GM12878 (cell line): ENCODE measurements around the gene EPM2AIP1. TPM values are rescaled to one million over a fixed set of nuclear protein-coding genes. Genes with fewer than 3 reads are reported as not detected.

Experiments used
- ATAC-seq: fragments of 200-7000 bp; cut with Tn5 transposase; 3 replicates; pipeline ENCODE4 v1.9.1; 2020; ENCODE audit warnings: mild to moderate bottlenecking, moderate library complexity
- BruUV-seq: library from RNA; stranded (reverse); fragments of 400-500 nt; replicated peaks from 2 replicates; lab custom pipeline; 2021; lab: Mats Ljungman, UMichigan
- CTCF ChIA-PET: fragments of 300-600 bp; sonication (Branson Sonifier 250); formaldehyde crosslinking; extraction: SDS; loops from one replicate; lab custom pipeline; 2021; ENCODE audit warnings: inconsistent platforms; lab: Yijun Ruan, JAX
- POLR2A ChIA-PET: fragments of 350-600 bp; formaldehyde crosslinking; extraction: SDS; loops from one replicate; lab custom pipeline; 2021; ENCODE audit warnings: inconsistent platforms; lab: Charles Lee
- RAD21 ChIA-PET: fragments of 300-600 bp; sonication (Branson Sonifier 250); formaldehyde crosslinking; loops from one replicate; lab custom pipeline; 2023; ENCODE audit warnings: antibody characterized with exemption; ENCODE audit not compliant: unreplicated experiment; lab: Charles Lee
- SMC1A ChIA-PET: fragments of 300-600 bp; sonication (Branson Sonifier 250); formaldehyde crosslinking; loops from one replicate; lab custom pipeline; 2023; ENCODE audit not compliant: unreplicated experiment, uncharacterized antibody; lab: Charles Lee
- DNase-seq: peaks from one replicate; pipeline ENCODE4 v3.0.0-alpha.2; 2011; ENCODE audit warnings: low read depth, low spot score
- FAIRE-seq: peaks from 3 replicates; lab custom pipeline; 2011; peaks lifted over from hg19 to GRCh38; lab: Jason Lieb, UNC
- H2AFZ ChIP-seq: 2 replicates; pipeline ENCODE4 v1.6.0; 2011; ENCODE audit warnings: low read depth, low read length, control low read depth; ENCODE audit not compliant: control insufficient read depth
- H3K27ac ChIP-seq: 2 replicates; pipeline ENCODE4 v1.5.1; 2011; ENCODE audit warnings: control low read depth; ENCODE audit not compliant: control insufficient read depth, insufficient read depth
- H3K27me3 ChIP-seq, 2 experiments: replicated peaks in 1 of 2; 2 replicates each; pipeline versions ENCODE4 v1.6.0 to v1.6.1; 2011; ENCODE audit warnings: low read length in 1 of 2; ENCODE audit not compliant: control insufficient read depth in 2 of 2, insufficient read depth in 2 of 2
- H3K36me3 ChIP-seq, 2 experiments: 2 replicates each; pipeline ENCODE4 v1.5.1; 2011; ENCODE audit warnings: low read length in 1 of 2; ENCODE audit not compliant: control insufficient read depth in 2 of 2, insufficient read depth in 2 of 2
- H3K4me1 ChIP-seq: 2 replicates; pipeline ENCODE4 v1.6.1; 2011; ENCODE audit warnings: mild to moderate bottlenecking, low read length, moderate library complexity, mixed read lengths; ENCODE audit not compliant: control insufficient read depth, insufficient read depth
- H3K4me2 ChIP-seq: 2 replicates; pipeline ENCODE4 v1.6.0; 2011; ENCODE audit warnings: control low read depth; ENCODE audit not compliant: control insufficient read depth, insufficient read depth
- H3K4me3 ChIP-seq: fragments of 200-600 bp; sonication (generic); 2 replicates; pipeline ENCODE4 v1.5.1; 2016
- H3K79me2 ChIP-seq: 2 replicates; pipeline ENCODE4 v1.6.0; 2011; ENCODE audit warnings: low read length; ENCODE audit not compliant: control insufficient read depth, insufficient read depth
- H3K9ac ChIP-seq: 2 replicates; pipeline ENCODE4 v1.8.0; 2011; ENCODE audit warnings: low read length, control low read depth, mixed read lengths; ENCODE audit not compliant: control insufficient read depth, insufficient read depth
- H3K9me3 ChIP-seq: replicated peaks from 3 replicates; pipeline ENCODE4 v1.5.1; 2011; ENCODE audit warnings: mild to moderate bottlenecking, low read length; ENCODE audit not compliant: control insufficient read depth, insufficient read depth
- H4K20me1 ChIP-seq: 2 replicates; pipeline ENCODE4 v1.6.0; 2011; ENCODE audit not compliant: control insufficient read depth, insufficient read depth
- CTCF ChIP-seq, 3 experiments: IDR thresholded peaks in 2 of 3; conservative IDR thresholded peaks in 1 of 3; 2 replicates each; pipeline ENCODE4 v1.5.1; 2011; ENCODE audit warnings: low read depth in 3 of 3, low read length in 3 of 3, mild to moderate bottlenecking in 3 of 3, control low read depth in 2 of 3, moderate library complexity in 2 of 3, inconsistent platforms in 1 of 3, mixed read lengths in 1 of 3; ENCODE audit not compliant: control insufficient read depth in 2 of 3, insufficient read depth in 1 of 3; ENCODE audit errors: extremely low read depth in 1 of 3
- IKZF1 ChIP-seq: fragments of 450-650 bp; conservative IDR thresholded peaks from 2 replicates; pipeline ENCODE4 v1.6.1; 2017; ENCODE audit warnings: antibody characterized with exemption, mild to moderate bottlenecking
- KAT2A ChIP-seq: conservative IDR thresholded peaks from 2 replicates; pipeline ENCODE4 v1.6.1; 2011; ENCODE audit warnings: low read depth, low read length; ENCODE audit not compliant: control insufficient read depth
- NFYB ChIP-seq: IDR thresholded peaks from 2 replicates; pipeline ENCODE4 v1.6.1; 2011; ENCODE audit warnings: low read depth, mild to moderate bottlenecking, low read length, improper control_type of control experiment, moderate library complexity; ENCODE audit not compliant: insufficient read depth
- TCF12 ChIP-seq: IDR thresholded peaks from 2 replicates; pipeline ENCODE4 v1.6.1; 2011; ENCODE audit warnings: low read depth, mild to moderate bottlenecking, low read length
- WGBS: methylation state at CpG from one replicate; pipeline ENCODE4 v1.1.6; 2016; ENCODE audit warnings: low lambda C conversion rate; ENCODE audit not compliant: insufficient replicate concordance, insufficient coverage; ENCODE audit errors: missing lambda C conversion rate; 5-methylcytosine and 5-hydroxymethylcytosine counted together
- in situ Hi-C: fragments of 300-500 bp; cut with MboI; formaldehyde crosslinking; loops from 9 replicates; pipeline ENCODE4 v1.14.3; 2018; ENCODE audit warnings: mixed read lengths
- intact Hi-C: fragments of 100-400 bp; cut with micrococcal nuclease; formaldehyde crosslinking; loops from one replicate; pipeline ENCODE4 v1.14.2; 2022; ENCODE audit not compliant: unreplicated experiment
- polyA plus RNA-seq, 11 experiments: library from polyadenylated mRNA; depleted of rRNA in 4 of 11; unstranded in 6 of 11; stranded (reverse) in 5 of 11; fragments of >200 nt; fragmentation: Nextera tagmentation in 4 of 11; fragmentation: Illumina TruSeq in 1 of 11; extraction: Ambion mirVana in 4 of 11; extraction: Trizol in 1 of 11; gene quantifications; 1 replicate in 1 of 11; 2 replicates in 10 of 11; pipeline versions ENCODE4 v1.2.1 to v1.2.3, GENCODE V29; 2011 to 2016; ENCODE audit warnings: inconsistent platforms in 2 of 11, missing spikeins in 2 of 11, low read depth in 1 of 11
- total RNA-seq, 4 experiments: library from RNA; depleted of rRNA in 3 of 4; stranded (reverse); fragments of >200 nt in 3 of 4; fragmentation: Illumina TruSeq in 1 of 4; extraction: Trizol in 1 of 4; gene quantifications; 2 replicates each; pipeline versions ENCODE4 v1.2.1 to v1.2.3, GENCODE V29; 2013 to 2021

Gene EPM2AIP1
- total and polyA plus RNA-seq, 10 of the 15 experiments (the other 5 are each of a cell fraction or from before 2014, with no cell fraction given): 5.5 to 31.9 (median 21.8) TPM

GRCh38 chr3:36957063-36957462 is 35.9 kb downstream of the EPM2AIP1 start:
- no peak overlapping the region for H2AFZ ChIP-seq
- in situ Hi-C loops: loop anchor here (5.0 kb wide), 1 partner anchor 230 kb away; no protein-coding TSS in a partner anchor
- H3K4me1 ChIP-seq: no peaks in the 10 kb centered on the region
- H3K4me2 ChIP-seq: no peak overlapping the region
- ChIA-PET POLR2A (interaction anchor here (0.6 to 0.9 kb wide), 2 partner anchors 49 to 52 kb away, joined by 3 read pairs; no protein-coding TSS in a partner anchor), CTCF (interaction anchor here (0.7 to 5.4 kb wide), 21 partner anchors 9 to 261 kb away, joined by 3 to 116 read pairs (median 18); no protein-coding TSS in a partner anchor)
- peak; percentile 22; the same call in 1 of the 3 replicates for ATAC-seq
- H3K36me3 ChIP-seq: no peaks in the 10 kb centered on the region
- no peak overlapping the region for H3K27ac ChIP-seq
- H3K9me3 ChIP-seq: no peaks in the 10 kb centered on the region
- no peak for DNase-seq
- WGBS: 88% methylated on average over 1 of the region's 1 CpG
- H3K27me3 ChIP-seq: no peaks in the 10 kb centered on the region
- no peaks in the 10 kb centered on the region for H3K79me2 ChIP-seq
- TF ChIP-seq TCF12 (no peak), KAT2A (no peak), IKZF1 (no peak), NFYB (no peak), CTCF (IDR thresholded peaks at IDR 0.05 in 2 of 3, conservative IDR thresholded peaks at IDR 0.05 in 1 of 3; ENCODE audit: control insufficient read depth in 2 of 3, extremely low read depth in 1 of 3, insufficient read depth in 1 of 3, low read depth in 3 of 3, low read length in 3 of 3) (peak; percentile 8 to 19 (median 11); a peak in 1 of 6 replicates)
- TF ChIP-seq, all 136 proteins: peak for 1
- SMC1A ChIA-PET: interaction anchor here (0.9 to 4.5 kb wide), 16 partner anchors 9 to 230 kb away, joined by 3 to 70 read pairs (median 18); no protein-coding TSS in a partner anchor
- no TSS peak for BruUV-seq
- Histone ChIP-seq H4K20me1 (no peaks in the 10 kb centered on the region), H3K9ac (no peak overlapping the region), H3K4me3 (no peak overlapping the region)
- RAD21 ChIA-PET: interaction anchor here (2.1 to 4.9 kb wide), 8 partner anchors 12 to 257 kb away, joined by 6 to 83 read pairs (median 14); partner anchors contain the start of genes EPM2AIP1 and MLH1
- no peak for FAIRE-seq
- intact Hi-C loops: no loop called here
